HepG2 (cell line): ENCODE data around the gene GNPDA1. TPM values are rescaled to one million over a fixed set of nuclear protein-coding genes. Genes with fewer than 3 reads are reported as not detected.

Source experiments
- ATAC-seq: fragments of 200-7000 bp; cut with Tn5 transposase; 3 replicates; pipeline ENCODE4 v1.9.1; 2020; ENCODE audit warnings: mild to moderate bottlenecking, moderate library complexity
- BruUV-seq: library from RNA; stranded (reverse); fragments of 400-500 nt; replicated peaks from 2 replicates; lab custom pipeline; 2021; lab: Mats Ljungman, UMichigan
- CTCF ChIA-PET: fragments of 300-600 bp; formaldehyde crosslinking; extraction: SDS; loops from one replicate; lab custom pipeline; 2021; ENCODE audit warnings: low total read pairs, inconsistent platforms, low intra/inter-chr PET ratio; lab: Yijun Ruan, JAX
- POLR2A ChIA-PET: fragments of 350-600 bp; sonication (Branson Sonifier 250); formaldehyde crosslinking; loops from one replicate; lab custom pipeline; 2020; ENCODE audit warnings: antibody characterized with exemption, inconsistent platforms; lab: Yijun Ruan, JAX
- DNase-seq: peaks from one replicate; pipeline ENCODE4 v3.0.0-alpha.2; 2015; ENCODE audit warnings: low spot score
- FAIRE-seq: peaks from 3 replicates; lab custom pipeline; 2011; peaks lifted over from hg19 to GRCh38; lab: Jason Lieb, UNC
- H2AFZ ChIP-seq: one replicate; pipeline ENCODE4 v1.6.1; 2011; ENCODE audit warnings: low read length, inconsistent platforms
- H3K27ac ChIP-seq: fragments of 300-600 bp; 3 replicates; pipeline ENCODE4 v1.8.0; 2011; ENCODE audit warnings: mixed run types, mild to moderate bottlenecking, mixed read lengths, low read length, inconsistent platforms; ENCODE audit not compliant: insufficient read depth; ENCODE audit errors: extremely low read length
- H3K27me3 ChIP-seq, 2 experiments: fragments of 200-600 bp in 1 of 2; 2 replicates in 1 of 2; 3 replicates in 1 of 2; pipeline versions ENCODE4 v1.6.0 to v1.8.0; 2011; ENCODE audit warnings: low read length in 2 of 2, mild to moderate bottlenecking in 2 of 2, moderate library complexity in 2 of 2, inconsistent platforms in 1 of 2; ENCODE audit not compliant: insufficient read depth in 2 of 2, control insufficient read depth in 1 of 2
- H3K36me3 ChIP-seq, 2 experiments: fragments of 200-600 bp in 1 of 2; replicated peaks in 1 of 2; 2 replicates in 1 of 2; 3 replicates in 1 of 2; pipeline versions ENCODE4 v1.5.1 to v1.8.0; 2011; ENCODE audit warnings: low read length in 2 of 2, inconsistent platforms in 1 of 2; ENCODE audit not compliant: insufficient read depth in 2 of 2, control insufficient read depth in 1 of 2
- H3K4me1 ChIP-seq: 2 replicates; pipeline ENCODE4 v1.5.1; 2012; ENCODE audit warnings: low read length, inconsistent platforms; ENCODE audit not compliant: insufficient read depth
- H3K4me2 ChIP-seq: 2 replicates; pipeline ENCODE4 v1.6.0; 2011; ENCODE audit warnings: low read depth, low read length, inconsistent platforms
- H3K4me3 ChIP-seq, 3 experiments: fragments of 200-600 bp in 1 of 3; sonication (generic), shearing (Covaris generic) in 1 of 3; replicated peaks in 1 of 3; 2 replicates each; pipeline ENCODE4 v1.5.1; 2011 to 2016; ENCODE audit warnings: low read length in 3 of 3, inconsistent platforms in 2 of 3, low read depth in 2 of 3, mild to moderate bottlenecking in 2 of 3, control low read depth in 1 of 3, mixed read lengths in 1 of 3; ENCODE audit not compliant: insufficient read depth in 1 of 3
- H3K79me2 ChIP-seq: one replicate; pipeline ENCODE4 v1.6.1; 2011; ENCODE audit warnings: low read length, inconsistent platforms; ENCODE audit not compliant: insufficient read depth
- H3K9ac ChIP-seq: 2 replicates; pipeline ENCODE4 v1.6.0; 2011; ENCODE audit warnings: mild to moderate bottlenecking, low read depth, low read length, inconsistent platforms; ENCODE audit not compliant: insufficient read depth
- H3K9me3 ChIP-seq: 2 replicates; pipeline ENCODE4 v1.5.1; 2012; ENCODE audit warnings: mild to moderate bottlenecking, low read length
- H4K20me1 ChIP-seq: 2 replicates; pipeline ENCODE4 v1.6.0; 2011; ENCODE audit warnings: inconsistent platforms, mild to moderate bottlenecking, low read length, moderate library complexity; ENCODE audit not compliant: insufficient read depth
- ARID5B ChIP-seq: IDR thresholded peaks from 2 replicates; pipeline ENCODE4 v1.4.0; 2020; ENCODE audit warnings: mild to moderate bottlenecking, missing genetic modification reagents
- ARNT2 ChIP-seq: sonication (generic); formaldehyde crosslinking; IDR thresholded peaks from 2 replicates; pipeline ENCODE4 v1.8.0; 2022; ENCODE audit warnings: mild to moderate bottlenecking, low read depth, missing genetic modification reagents, moderate library complexity
- ATF1 ChIP-seq: IDR thresholded peaks from 2 replicates; pipeline ENCODE4 v1.6.1; 2016; ENCODE audit warnings: mild to moderate bottlenecking, control low read depth
- E2F1 ChIP-seq: sonication (generic); formaldehyde crosslinking; IDR thresholded peaks from 2 replicates; pipeline ENCODE4 v1.5.0; 2020; ENCODE audit warnings: missing genetic modification reagents
- EP300 ChIP-seq, 3 experiments: sonication (generic) in 1 of 3; formaldehyde crosslinking in 1 of 3; IDR thresholded peaks; 2 replicates each; pipeline versions ENCODE4 v1.5.1 to v1.6.1; 2011 to 2020; ENCODE audit warnings: low read depth in 2 of 3, low read length in 2 of 3, borderline replicate concordance in 1 of 3, improper control_type of control experiment in 1 of 3, mild to moderate bottlenecking in 1 of 3, missing genetic modification reagents in 1 of 3, moderate library complexity in 1 of 3
- HOXA3 ChIP-seq: sonication (generic); formaldehyde crosslinking; IDR thresholded peaks from 2 replicates; pipeline ENCODE4 v1.5.0; 2020; ENCODE audit warnings: missing genetic modification reagents
- KLF16 ChIP-seq, 2 experiments: sonication (generic) in 1 of 2; formaldehyde crosslinking in 1 of 2; IDR thresholded peaks; 2 replicates each; pipeline versions ENCODE4 v1.6.1 to v1.8.0; 2016 to 2023; ENCODE audit warnings: missing genetic modification reagents in 2 of 2, missing compliant biosample characterization in 1 of 2
- MAFK ChIP-seq, 2 experiments: IDR thresholded peaks in 1 of 2; conservative IDR thresholded peaks in 1 of 2; 2 replicates each; pipeline ENCODE4 v1.6.1; 2011; ENCODE audit warnings: improper control_type of control experiment in 2 of 2, low read length in 2 of 2
- NBN ChIP-seq: fragments of 450-650 bp; conservative IDR thresholded peaks from 2 replicates; pipeline ENCODE4 v1.6.1; 2017
- PHF5A ChIP-seq: IDR thresholded peaks from one replicate; pipeline ENCODE4 v1.6.1; 2018; ENCODE audit warnings: low read depth, missing genetic modification reagents; ENCODE audit not compliant: unreplicated experiment
- PLSCR1 ChIP-seq: sonication (generic); formaldehyde crosslinking; IDR thresholded peaks from 2 replicates; pipeline ENCODE4 v1.5.0; 2020; ENCODE audit warnings: missing genetic modification reagents, mild to moderate bottlenecking, borderline replicate concordance
- TBX2 ChIP-seq: sonication (generic); formaldehyde crosslinking; IDR thresholded peaks from 2 replicates; pipeline ENCODE4 v1.5.0; 2020; ENCODE audit warnings: missing genetic modification reagents, mild to moderate bottlenecking, borderline replicate concordance
- ZNF564 ChIP-seq: sonication (generic); formaldehyde crosslinking; IDR thresholded peaks from 2 replicates; pipeline ENCODE4 v1.8.1; 2023; ENCODE audit warnings: mild to moderate bottlenecking, missing genetic modification reagents
- ZNF816 ChIP-seq: sonication (generic); formaldehyde crosslinking; IDR thresholded peaks from 2 replicates; pipeline ENCODE4 v1.8.0; 2022; ENCODE audit warnings: missing genetic modification reagents, mild to moderate bottlenecking, borderline replicate concordance
- WGBS: methylation state at CpG from one replicate; pipeline ENCODE4 v1.1.6; 2017; ENCODE audit warnings: low lambda C conversion rate; 5-methylcytosine and 5-hydroxymethylcytosine counted together
- in situ Hi-C: cut with HindIII; loops from 2 replicates; pipeline ENCODE4 v1.10.0; 2017; ENCODE audit warnings: low pct_unique_long_range_greater_than_20kb; ENCODE audit not compliant: extremely low pct_ligation_motif_present
- intact Hi-C: fragments of 100-400 bp; cut with micrococcal nuclease; formaldehyde crosslinking; loops from one replicate; pipeline ENCODE4 v1.10.0; 2022; ENCODE audit not compliant: unreplicated experiment
- polyA plus RNA-seq, 8 experiments: library from polyadenylated mRNA; depleted of rRNA in 3 of 8; stranded (reverse) in 7 of 8; unstranded in 1 of 8; fragments of >200 nt; fragmentation: Illumina TruSeq in 4 of 8; extraction: Trizol in 4 of 8; gene quantifications; 2 replicates each; pipeline versions ENCODE4 v1.2.1 to v1.2.3, GENCODE V29; 2011 to 2016; ENCODE audit warnings: low read depth in 4 of 8, missing spikeins in 1 of 8, mixed read lengths in 1 of 8; ENCODE audit not compliant: insufficient read depth in 1 of 8
- total RNA-seq, 5 experiments: library from RNA; depleted of rRNA; stranded (reverse); fragments of >200 nt; fragmentation: Illumina TruSeq; extraction: Trizol; gene quantifications; 2 replicates each; pipeline ENCODE4 v1.2.3, GENCODE V29; 2016; ENCODE audit warnings: low read depth in 1 of 5

The GNPDA1 gene
- total and polyA plus RNA-seq, 2 of the 13 experiments (the other 11 are each of a cell fraction or from before 2014, with no cell fraction given), result 6.0 to 54.1 TPM

GRCh38 chr5:141958546-141959172 is 54.2 kb downstream of the GNPDA1 start:
- Histone ChIP-seq H3K27ac (no peak overlapping the region), H2AFZ (no peak overlapping the region), H3K4me1 (peaks cover 19% of the 10 kb centered on the region), H3K4me3 (no peak overlapping the region), H3K9ac (no peak overlapping the region), H3K36me3 (no peaks in the 10 kb centered on the region), H3K9me3 (no peaks in the 10 kb centered on the region), H3K4me2 (no peak overlapping the region), H3K27me3 (peaks cover 0 to 28% of the 10 kb centered on the region in 2 experiments; a peak in 4 of 5 replicates), H3K79me2 (no peaks in the 10 kb centered on the region), H4K20me1 (no peaks in the 10 kb centered on the region)
- ATAC-seq (no peak), DNase-seq (no peak), FAIRE-seq (no peak)
- WGBS, result 20% methylated on average over 8 of the region's 8 CpGs
- in situ Hi-C loops (loop anchor here (5.0 kb wide), 1 partner anchor 271 kb away; no protein-coding TSS in a partner anchor), intact Hi-C loops (no loop called here)
- no peak for TF ChIP-seq ATF1 (CRISPR knock-in tag)
- TF ChIP-seq ARID5B (CRISPR knock-in tag), result no peak
- TF ChIP-seq ZNF564 (CRISPR knock-in tag), result no peak
- TF ChIP-seq PHF5A (CRISPR knock-in tag), result no peak
- no peak for TF ChIP-seq KLF16 (CRISPR knock-in tag; IDR thresholded peaks at IDR 0.05)
- no peak for TF ChIP-seq ZNF816 (CRISPR knock-in tag)
- TF ChIP-seq PLSCR1 (CRISPR knock-in tag), result no peak
- TF ChIP-seq NBN, result no peak
- no peak for TF ChIP-seq HOXA3 (CRISPR knock-in tag)
- TF ChIP-seq TBX2 (CRISPR knock-in tag), result no peak
- no peak for TF ChIP-seq E2F1 (CRISPR knock-in tag)
- no peak for TF ChIP-seq MAFK (conservative IDR thresholded peaks at IDR 0.05 in 1 of 2, IDR thresholded peaks at IDR 0.05 in 1 of 2; ENCODE audit: low read length in 2 of 2)
- TF ChIP-seq ARNT2 (CRISPR knock-in tag), result no peak
- TF ChIP-seq EP300 (IDR thresholded peaks at IDR 0.05; ENCODE audit: low read depth in 2 of 2, low read length in 2 of 2), result no peak
- no peak for TF ChIP-seq EP300 (CRISPR knock-in tag; IDR thresholded peaks at IDR 0.05; ENCODE audit: borderline replicate concordance)
- no TSS peak for BruUV-seq
- ChIA-PET POLR2A (interaction anchor here (0.8 kb wide), 1 partner anchor 10 kb away, joined by 3 read pairs; the partner anchor contains the start of gene RNF14), CTCF (interaction anchor here (2.8 kb wide), 1 partner anchor 266 kb away, joined by 30 read pairs; no protein-coding TSS in a partner anchor)
